Measurements from ENCODE around the gene COLEC11.
"Not testable (repeated sequence)": the region's sequence is repeated elsewhere in the genome, so short reads cannot be mapped to it uniquely, and the experiment has no call there.

The COLEC11 gene

GRCh38 chr2:3625186-3625585, 30.3 kb downstream of the COLEC11 start:
- no peak for DNase-seq (ENCODE audit: low spot score)

GRCh38 chr2:3626118-3626811, 31.4 kb downstream of the COLEC11 start:
- DNase-seq (ENCODE audit: low spot score): no peak

GRCh38 chr2:3626812-3627499, 32.0 kb downstream of the COLEC11 start:
- no peak for DNase-seq (ENCODE audit: low spot score)

- DNase-seq (ENCODE audit: low spot score): no peak
Measured at GRCh38 chr2:3627500-3628100, 32.7 kb downstream of the COLEC11 start.

- no peak for DNase-seq (ENCODE audit: low spot score)
Measured at GRCh38 chr2:3628241-3628679, 33.3 kb downstream of the COLEC11 start.

- peak; percentile 55 for DNase-seq (ENCODE audit: low spot score)
Measured at GRCh38 chr2:3628800-3629199, 33.9 kb downstream of the COLEC11 start.

- DNase-seq (ENCODE audit: low spot score): no peak
Measured at GRCh38 chr2:3630631-3631030, 35.7 kb downstream of the COLEC11 start.

GRCh38 chr2:3631161-3631850, 36.4 kb downstream of the COLEC11 start:
- no peak for DNase-seq (ENCODE audit: low spot score)

- DNase-seq (ENCODE audit: low spot score): no peak
Measured at GRCh38 chr2:3631851-3632659, 37.1 kb downstream of the COLEC11 start.

GRCh38 chr2:3633089-3633981, 38.4 kb downstream of the COLEC11 start:
- DNase-seq (ENCODE audit: low spot score): no peak

- DNase-seq (ENCODE audit: low spot score): no peak
Measured at GRCh38 chr2:3633982-3634595, 39.2 kb downstream of the COLEC11 start.

- DNase-seq (ENCODE audit: low spot score): no peak
Measured at GRCh38 chr2:3634596-3635121, 39.7 kb downstream of the COLEC11 start.

- no peak for DNase-seq (ENCODE audit: low spot score)
Measured at GRCh38 chr2:3635171-3635974, 40.5 kb downstream of the COLEC11 start.

- not testable (repeated sequence) for DNase-seq (ENCODE audit: low spot score)
Measured at GRCh38 chr2:3635975-3636327, 41.0 kb downstream of the COLEC11 start.

- DNase-seq (ENCODE audit: low spot score): no peak
Measured at GRCh38 chr2:3636586-3637310, 41.8 kb downstream of the COLEC11 start.

- DNase-seq (ENCODE audit: low spot score): no peak
Measured at GRCh38 chr2:3637311-3637675, 42.4 kb downstream of the COLEC11 start.

- no peak for DNase-seq (ENCODE audit: low spot score)
Measured at GRCh38 chr2:3637692-3638455, 43.0 kb downstream of the COLEC11 start.

GRCh38 chr2:3638456-3638810, 43.5 kb downstream of the COLEC11 start:
- DNase-seq (ENCODE audit: low spot score): no peak

Measured in HuH-7 (cell line).